SK-N-SH (cell line): ENCODE measurements around the gene MB. TPM values are rescaled to one million over a fixed set of nuclear protein-coding genes. Genes with fewer than 3 reads are reported as not detected.

ENCODE experiments used
- CTCF ChIA-PET: fragments of 300-600, 350-600 bp; formaldehyde crosslinking; extraction: SDS; loops from one replicate; lab custom pipeline; 2021; lab: Yijun Ruan, JAX
- POLR2A ChIA-PET: fragments of 350-600 bp; sonication (Branson Sonifier 250); formaldehyde crosslinking; extraction: SDS; loops from one replicate; lab custom pipeline; 2020; ENCODE audit warnings: antibody characterized with exemption, inconsistent platforms; lab: Yijun Ruan, JAX
- DNase-seq: peaks from one replicate; pipeline ENCODE4 v3.0.0; 2012
- H2AFZ ChIP-seq: fragments of 200-600 bp; sonication (generic); 2 replicates; pipeline ENCODE4 v1.8.1; 2016; ENCODE audit warnings: antibody characterized with exemption, mild to moderate bottlenecking, low read depth
- H3F3A ChIP-seq: fragments of 200-600 bp; sonication (generic); replicated peaks from 2 replicates; pipeline ENCODE3; 2016; ENCODE audit warnings: antibody characterized with exemption, mild to moderate bottlenecking; ENCODE audit not compliant: insufficient read depth
- H3K27ac ChIP-seq, 2 experiments: fragments of 200-500 bp in 1 of 2; fragments of 200-600 bp in 1 of 2; sonication (Bioruptor generic) in 1 of 2; sonication (generic), shearing (Covaris generic) in 1 of 2; 2 replicates each; pipeline versions ENCODE4 v1.5.1 to v1.6.1; 2014 to 2016; ENCODE audit warnings: low read depth in 2 of 2, inconsistent platforms in 1 of 2, low read length in 1 of 2, mild to moderate bottlenecking in 1 of 2, mixed read lengths in 1 of 2
- H3K27me3 ChIP-seq: fragments of 200-600 bp; sonication (generic), shearing (Covaris generic); 2 replicates; pipeline ENCODE4 v1.6.1; 2016; ENCODE audit warnings: mixed run types; ENCODE audit not compliant: insufficient read depth
- H3K36me3 ChIP-seq, 2 experiments: fragments of 200-500 bp in 1 of 2; fragments of 200-600 bp in 1 of 2; sonication (Bioruptor generic) in 1 of 2; sonication (generic) in 1 of 2; replicated peaks in 1 of 2; 2 replicates each; pipeline versions ENCODE3 to v1.5.1; 2014 to 2016; ENCODE audit warnings: low read length in 1 of 2, mild to moderate bottlenecking in 1 of 2; ENCODE audit not compliant: insufficient read depth in 2 of 2, control insufficient read depth in 1 of 2
- H3K4me1 ChIP-seq, 2 experiments: fragments of 200-500 bp in 1 of 2; fragments of 200-600 bp in 1 of 2; sonication (Bioruptor generic) in 1 of 2; sonication (generic), shearing (Covaris generic) in 1 of 2; 2 replicates each; pipeline versions ENCODE4 v1.5.1 to v1.6.1; 2014 to 2016; ENCODE audit warnings: low read depth in 1 of 2, low read length in 1 of 2, mixed run types in 1 of 2; ENCODE audit not compliant: insufficient read depth in 2 of 2, control insufficient read depth in 1 of 2
- H3K4me2 ChIP-seq: fragments of 200-600 bp; sonication (generic), shearing (Covaris generic); 2 replicates; pipeline ENCODE4 v1.6.1; 2017; ENCODE audit warnings: mixed run types
- H3K4me3 ChIP-seq, 2 experiments: fragments of 200-500 bp in 1 of 2; fragments of 200-600 bp in 1 of 2; sonication (Bioruptor generic) in 1 of 2; sonication (generic), shearing (Covaris generic) in 1 of 2; 2 replicates each; pipeline versions ENCODE4 v1.5.1 to v1.8.1; 2014 to 2016; ENCODE audit warnings: low read depth in 2 of 2, inconsistent platforms in 1 of 2, low read length in 1 of 2, mild to moderate bottlenecking in 1 of 2, mixed read lengths in 1 of 2, moderate library complexity in 1 of 2
- H3K79me2 ChIP-seq: fragments of 200-600 bp; sonication (generic); 2 replicates; pipeline ENCODE4 v1.8.1; 2017; ENCODE audit warnings: mild to moderate bottlenecking; ENCODE audit not compliant: insufficient read depth
- H3K9ac ChIP-seq: fragments of 200-600 bp; sonication (generic); 2 replicates; pipeline ENCODE4 v1.6.1; 2017; ENCODE audit warnings: mixed run types
- H3K9me2 ChIP-seq: fragments of 200-600 bp; sonication (generic); 2 replicates; pipeline ENCODE4 v1.6.1; 2017; ENCODE audit warnings: mixed run types
- H3K9me3 ChIP-seq: fragments of 200-600 bp; sonication (generic); 2 replicates; pipeline ENCODE4 v1.6.1; 2017; ENCODE audit warnings: mixed run types, mild to moderate bottlenecking, moderate library complexity
- H4K20me1 ChIP-seq: fragments of 200-600 bp; sonication (generic); 2 replicates; pipeline ENCODE4 v1.6.1; 2017; ENCODE audit warnings: mild to moderate bottlenecking, mixed run types; ENCODE audit not compliant: insufficient read depth
- FOSL2 ChIP-seq: IDR thresholded peaks from 2 replicates; pipeline ENCODE4 v1.4.0; 2012; ENCODE audit warnings: low read depth, mild to moderate bottlenecking, moderate library complexity, borderline replicate concordance
- FOXM1 ChIP-seq: IDR thresholded peaks from 2 replicates; pipeline ENCODE4 v1.4.0; 2012; ENCODE audit warnings: low read depth, mild to moderate bottlenecking
- GABPA ChIP-seq: IDR thresholded peaks from 2 replicates; pipeline ENCODE4 v1.4.0; 2012; ENCODE audit warnings: low read depth, mild to moderate bottlenecking
- JUND ChIP-seq: IDR thresholded peaks from 2 replicates; pipeline ENCODE4 v1.4.0; 2012
- NFIC ChIP-seq: IDR thresholded peaks from 2 replicates; pipeline ENCODE4 v1.4.0; 2012; ENCODE audit warnings: borderline replicate concordance
- NRF1 ChIP-seq: IDR thresholded peaks from 2 replicates; pipeline ENCODE4 v1.6.1; 2012; ENCODE audit warnings: low read depth, mild to moderate bottlenecking, low read length
- PBX3 ChIP-seq: IDR thresholded peaks from 2 replicates; pipeline ENCODE4; 2012
- RFX5 ChIP-seq: IDR thresholded peaks from 2 replicates; pipeline ENCODE4 v1.6.1; 2012; ENCODE audit warnings: mild to moderate bottlenecking, improper control_type of control experiment, low read length
- RXRA ChIP-seq: IDR thresholded peaks from 2 replicates; pipeline ENCODE4 v1.4.0; 2012; ENCODE audit warnings: low read depth, mild to moderate bottlenecking, borderline replicate concordance
- TAF1 ChIP-seq: IDR thresholded peaks from 2 replicates; pipeline ENCODE4 v1.6.1; 2012; ENCODE audit warnings: low read depth, mild to moderate bottlenecking, low read length, moderate library complexity, borderline replicate concordance
- TEAD4 ChIP-seq: IDR thresholded peaks from 2 replicates; pipeline ENCODE4 v1.4.0; 2012; ENCODE audit warnings: mild to moderate bottlenecking, borderline replicate concordance; ENCODE audit not compliant: insufficient read depth
- YY1 ChIP-seq: IDR thresholded peaks from 2 replicates; pipeline ENCODE4 v1.4.0; 2012; ENCODE audit warnings: low read depth, mild to moderate bottlenecking
- WGBS: methylation state at CpG from one replicate; pipeline ENCODE4 v1.1.6; 2017; ENCODE audit warnings: low lambda C conversion rate; 5-methylcytosine and 5-hydroxymethylcytosine counted together
- polyA plus RNA-seq, 3 experiments: library from polyadenylated mRNA; depleted of rRNA; stranded (reverse); fragments of >200 nt; gene quantifications; 2 replicates each; pipeline ENCODE4 v1.2.3, GENCODE V29; 2012
- TF ChIP-seq, protein P1 (sequence below): IDR thresholded peaks from 2 replicates; pipeline ENCODE4 v1.6.1; 2012; ENCODE audit warnings: mild to moderate bottlenecking, low read depth, low read length, moderate library complexity
- TF ChIP-seq, protein P2 (sequence below): IDR thresholded peaks from 2 replicates; pipeline ENCODE4 v1.4.0; 2012; ENCODE audit warnings: low read depth, borderline replicate concordance

The MB gene
- polyA plus RNA-seq, 1 of the 3 experiments (the other 2 are of a cell fraction): 0.95 TPM

- H3K4me1 ChIP-seq: peaks cover 0 to 5% of the 10 kb centered on the region in 2 experiments; a peak in 1 of 4 replicates
- TF ChIP-seq FOSL2: no peak
- TF ChIP-seq NRF1: no peak
- TF ChIP-seq, all 33 proteins: peak for 0
- no peaks in the 10 kb centered on the region for H3K9me3 ChIP-seq
- no peak overlapping the region for H3K4me3 ChIP-seq
- H3K9me2 ChIP-seq: no peaks in the 10 kb centered on the region
- H3K27me3 ChIP-seq: no peaks in the 10 kb centered on the region
- no peak overlapping the region for H3K4me2 ChIP-seq
- H3F3A ChIP-seq: no peaks in the 10 kb centered on the region
- DNase-seq: no peak
- no peak overlapping the region for H2AFZ ChIP-seq
- no peak overlapping the region for H3K9ac ChIP-seq
- no peak overlapping the region for H3K27ac ChIP-seq
- 73% methylated on average over 2 of the region's 6 CpGs for WGBS
- H3K36me3 ChIP-seq: no peaks in the 10 kb centered on the region
- CTCF ChIA-PET: interaction anchor here (1.6 kb wide), 1 partner anchor 184 kb away, joined by 7 read pairs; no protein-coding TSS in a partner anchor
- no peaks in the 10 kb centered on the region for H3K79me2 ChIP-seq
- H4K20me1 ChIP-seq: no peaks in the 10 kb centered on the region
- POLR2A ChIA-PET: no interaction called here
These were observed 2.0 kb downstream of the MB start for GRCh38 chr22:35615156-35615555.

DNA sequence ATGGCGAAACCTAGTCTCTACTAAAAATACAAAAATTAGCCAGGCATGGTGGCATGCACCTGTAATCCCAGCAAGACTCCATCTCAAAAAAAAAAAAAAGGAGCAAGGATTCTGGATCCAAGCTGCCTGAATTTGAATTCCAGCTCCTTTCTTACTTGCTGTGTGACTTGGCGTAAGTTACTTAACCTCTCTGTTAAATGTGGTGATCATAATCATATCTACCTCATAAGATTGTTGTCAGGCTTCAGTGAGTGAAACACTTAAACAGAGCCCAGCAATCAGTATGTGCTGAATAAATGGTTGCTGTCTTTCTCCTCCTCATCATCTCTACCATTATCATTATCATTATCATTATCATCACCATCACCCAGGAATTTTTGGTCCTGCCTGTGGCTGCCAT, 2.7 kb downstream of the MB start:
- CTCF ChIA-PET: interaction anchor here (1.6 kb wide), 1 partner anchor 184 kb away, joined by 7 read pairs; no protein-coding TSS in a partner anchor
- Histone ChIP-seq H4K20me1 (no peaks in the 10 kb centered on the region), H3K36me3 (no peaks in the 10 kb centered on the region), H3K4me3 (no peak overlapping the region), H3K9me2 (no peaks in the 10 kb centered on the region), H3F3A (no peaks in the 10 kb centered on the region), H3K9me3 (no peaks in the 10 kb centered on the region), H3K9ac (no peak overlapping the region), H2AFZ (no peak overlapping the region), H3K27me3 (no peaks in the 10 kb centered on the region), H3K4me1 (peaks cover 0 to 6% of the 10 kb centered on the region in 2 experiments; a peak in 1 of 4 replicates), H3K79me2 (no peaks in the 10 kb centered on the region), H3K4me2 (no peak overlapping the region), H3K27ac (no peak overlapping the region)
- no peak for TF ChIP-seq PBX3
- no peak for TF ChIP-seq TEAD4
- TF ChIP-seq FOXM1: no peak
- no peak for TF ChIP-seq RFX5
- no peak for TF ChIP-seq NFIC
- no peak for TF ChIP-seq TAF1
- TF ChIP-seq RXRA: no peak
- 100% methylated on average over 2 of the region's 2 CpGs for WGBS
- POLR2A ChIA-PET: no interaction called here
- DNase-seq: no peak

DNA sequence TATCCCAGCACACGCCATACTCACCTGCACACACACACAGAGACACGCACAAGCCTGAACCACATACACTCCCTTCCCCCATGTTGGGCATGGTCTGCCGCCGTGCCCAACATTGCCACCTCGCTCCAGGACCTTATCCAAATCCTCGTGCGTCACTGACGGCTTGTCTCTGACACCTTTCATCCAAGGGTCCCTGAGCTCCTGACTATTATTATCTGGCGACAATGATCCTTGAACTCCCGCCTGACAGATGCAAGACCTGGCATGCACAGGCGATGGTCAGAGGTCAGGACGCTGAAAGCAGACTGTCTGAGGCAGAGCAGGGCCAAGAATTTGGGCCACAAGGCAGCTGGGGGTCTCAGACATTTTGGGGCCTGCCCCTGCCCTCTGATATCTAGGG, 4.2 kb downstream of the MB start:
- Histone ChIP-seq H3K27me3 (no peaks in the 10 kb centered on the region; the same call in 1 of the 2 replicates), H3K4me1 (peaks cover 0 to 18% of the 10 kb centered on the region in 2 experiments; a peak in 1 of 4 replicates), H3K27ac (no peak overlapping the region), H4K20me1 (no peaks in the 10 kb centered on the region), H3K36me3 (no peaks in the 10 kb centered on the region), H3K4me2 (no peak overlapping the region), H3K9me2 (no peaks in the 10 kb centered on the region), H3K9ac (no peak overlapping the region), H2AFZ (no peak overlapping the region), H3K9me3 (no peaks in the 10 kb centered on the region), H3K4me3 (no peak overlapping the region)
- ChIA-PET POLR2A (no interaction called here), CTCF (interaction anchor here (0.8 kb wide), 2 partner anchors 22 to 454 kb away, joined by 3 read pairs; no protein-coding TSS in a partner anchor)
- WGBS: 98% methylated on average over 12 of the region's 12 CpGs
- no peak for TF ChIP-seq YY1
- TF ChIP-seq FOXM1: no peak
- no peak for TF ChIP-seq JUND
- no peak for TF ChIP-seq GABPA
- no peak for TF ChIP-seq FOSL2
- TF ChIP-seq, protein P1, sequence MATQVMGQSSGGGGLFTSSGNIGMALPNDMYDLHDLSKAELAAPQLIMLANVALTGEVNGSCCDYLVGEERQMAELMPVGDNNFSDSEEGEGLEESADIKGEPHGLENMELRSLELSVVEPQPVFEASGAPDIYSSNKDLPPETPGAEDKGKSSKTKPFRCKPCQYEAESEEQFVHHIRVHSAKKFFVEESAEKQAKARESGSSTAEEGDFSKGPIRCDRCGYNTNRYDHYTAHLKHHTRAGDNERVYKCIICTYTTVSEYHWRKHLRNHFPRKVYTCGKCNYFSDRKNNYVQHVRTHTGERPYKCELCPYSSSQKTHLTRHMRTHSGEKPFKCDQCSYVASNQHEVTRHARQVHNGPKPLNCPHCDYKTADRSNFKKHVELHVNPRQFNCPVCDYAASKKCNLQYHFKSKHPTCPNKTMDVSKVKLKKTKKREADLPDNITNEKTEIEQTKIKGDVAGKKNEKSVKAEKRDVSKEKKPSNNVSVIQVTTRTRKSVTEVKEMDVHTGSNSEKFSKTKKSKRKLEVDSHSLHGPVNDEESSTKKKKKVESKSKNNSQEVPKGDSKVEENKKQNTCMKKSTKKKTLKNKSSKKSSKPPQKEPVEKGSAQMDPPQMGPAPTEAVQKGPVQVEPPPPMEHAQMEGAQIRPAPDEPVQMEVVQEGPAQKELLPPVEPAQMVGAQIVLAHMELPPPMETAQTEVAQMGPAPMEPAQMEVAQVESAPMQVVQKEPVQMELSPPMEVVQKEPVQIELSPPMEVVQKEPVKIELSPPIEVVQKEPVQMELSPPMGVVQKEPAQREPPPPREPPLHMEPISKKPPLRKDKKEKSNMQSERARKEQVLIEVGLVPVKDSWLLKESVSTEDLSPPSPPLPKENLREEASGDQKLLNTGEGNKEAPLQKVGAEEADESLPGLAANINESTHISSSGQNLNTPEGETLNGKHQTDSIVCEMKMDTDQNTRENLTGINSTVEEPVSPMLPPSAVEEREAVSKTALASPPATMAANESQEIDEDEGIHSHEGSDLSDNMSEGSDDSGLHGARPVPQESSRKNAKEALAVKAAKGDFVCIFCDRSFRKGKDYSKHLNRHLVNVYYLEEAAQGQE: no peak
- TF ChIP-seq, protein P2, sequence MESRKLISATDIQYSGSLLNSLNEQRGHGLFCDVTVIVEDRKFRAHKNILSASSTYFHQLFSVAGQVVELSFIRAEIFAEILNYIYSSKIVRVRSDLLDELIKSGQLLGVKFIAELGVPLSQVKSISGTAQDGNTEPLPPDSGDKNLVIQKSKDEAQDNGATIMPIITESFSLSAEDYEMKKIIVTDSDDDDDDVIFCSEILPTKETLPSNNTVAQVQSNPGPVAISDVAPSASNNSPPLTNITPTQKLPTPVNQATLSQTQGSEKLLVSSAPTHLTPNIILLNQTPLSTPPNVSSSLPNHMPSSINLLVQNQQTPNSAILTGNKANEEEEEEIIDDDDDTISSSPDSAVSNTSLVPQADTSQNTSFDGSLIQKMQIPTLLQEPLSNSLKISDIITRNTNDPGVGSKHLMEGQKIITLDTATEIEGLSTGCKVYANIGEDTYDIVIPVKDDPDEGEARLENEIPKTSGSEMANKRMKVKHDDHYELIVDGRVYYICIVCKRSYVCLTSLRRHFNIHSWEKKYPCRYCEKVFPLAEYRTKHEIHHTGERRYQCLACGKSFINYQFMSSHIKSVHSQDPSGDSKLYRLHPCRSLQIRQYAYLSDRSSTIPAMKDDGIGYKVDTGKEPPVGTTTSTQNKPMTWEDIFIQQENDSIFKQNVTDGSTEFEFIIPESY: no peak
- TF ChIP-seq, all 33 proteins: peak for 0
- Histone ChIP-seq H3K79me2 (no peaks in the 10 kb centered on the region), H3F3A (no peaks in the 10 kb centered on the region)
- no peak for DNase-seq
